ENCODE data around the gene REC114. TPM values are rescaled to one million over a fixed set of nuclear protein-coding genes. Genes with fewer than 3 reads are reported as not detected.

REC114 gene
- total and polyA plus RNA-seq, 2 of the 8 experiments (the other 6 are each of a cell fraction or from before 2014, with no cell fraction given) = 0.12 TPM; not detected in 1

DNA sequence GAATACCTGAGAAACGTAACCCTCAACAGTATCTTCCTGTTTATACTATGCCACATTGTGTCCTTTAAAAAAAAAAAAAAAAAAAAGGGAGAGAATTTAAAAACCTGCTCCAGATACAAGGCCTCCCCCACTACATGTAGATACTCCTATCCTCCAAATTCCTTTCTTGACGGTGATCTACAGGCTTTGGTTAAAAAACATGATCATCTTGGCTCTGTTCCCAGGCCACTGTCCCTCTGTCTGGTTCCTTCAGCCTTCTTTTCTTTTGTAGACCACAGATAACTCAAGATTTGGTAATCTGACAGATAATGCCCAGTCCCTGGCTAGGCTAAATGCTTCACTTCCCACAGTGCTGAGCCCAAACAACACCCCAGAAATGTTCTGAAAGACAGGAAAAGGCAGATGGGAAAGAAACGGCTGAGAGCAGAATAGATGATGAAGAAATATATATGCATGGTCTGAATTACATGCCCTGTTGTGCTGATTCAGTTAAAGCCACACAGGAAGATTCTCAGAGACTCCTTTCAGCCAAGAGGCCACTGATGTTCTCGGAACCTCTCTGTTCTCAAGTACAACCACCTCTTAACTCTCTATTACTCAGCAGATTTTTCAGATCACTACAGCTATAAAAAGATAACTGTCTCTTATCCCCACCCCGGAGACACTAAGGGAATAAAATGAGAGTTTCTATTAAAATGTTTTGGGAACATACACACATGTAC is 141.9 kb downstream of the REC114 start:
- no peak for FAIRE-seq
- WGBS, 2 experiments (ENCODE audit: extremely low coverage in 1 of 2, insufficient coverage in 1 of 2, insufficient read length in 1 of 2, insufficient replicate concordance in 2 of 2, low coverage in 1 of 2, low lambda C conversion rate in 2 of 2, missing lambda C conversion rate in 1 of 2) = 98% methylated on average over 5 of the region's 5 CpGs; no CpG with 5 or more reads in 1 of the 2 experiments
- H3K4me3 ChIP-seq (ENCODE audit: extremely low read depth in 1 of 4, insufficient read depth in 2 of 4, low read depth in 3 of 4, low read length in 4 of 4) = no peak overlapping the region
- no peak overlapping the region for H2BK12ac ChIP-seq (ENCODE audit: low read depth, low read length)
- H3K4me2 ChIP-seq (ENCODE audit: insufficient read depth in 1 of 2, low read depth in 2 of 2, low read length in 2 of 2) = no peak overlapping the region
- H3K56ac ChIP-seq (replicated peaks; ENCODE audit: insufficient read length, low read depth, low read length) = no peak overlapping the region
- H3K36me3 ChIP-seq (ENCODE audit: control insufficient read depth in 2 of 4, insufficient read depth in 4 of 4, low read length in 3 of 4) = peaks cover 2 to 50% (median 28%) of the 10 kb centered on the region in 4 experiments; a peak in 6 of 8 replicates
- peaks cover 0 to 3% (median 0%) of the 10 kb centered on the region in 4 experiments; a peak in 1 of 7 replicates for H3K4me1 ChIP-seq (replicated peaks in 1 of 4; ENCODE audit: control insufficient read depth in 3 of 4, insufficient read depth in 4 of 4, low read length in 3 of 4)
- peaks cover 3 to 4% of the 10 kb centered on the region in 2 experiments; a peak in 2 of 4 replicates for H3K79me2 ChIP-seq (ENCODE audit: control insufficient read depth in 1 of 2, insufficient read depth in 2 of 2, low read length in 2 of 2)
- H4K5ac ChIP-seq (ENCODE audit: insufficient read length, low read depth, low read length) = no peak overlapping the region
- H3K23me2 ChIP-seq (ENCODE audit: low read depth, low read length) = no peaks in the 10 kb centered on the region
- H4K20me1 ChIP-seq (replicated peaks in 1 of 2; ENCODE audit: control insufficient read depth in 1 of 2, insufficient read depth in 2 of 2, low read length in 2 of 2) = peaks cover 4 to 10% of the 10 kb centered on the region in 2 experiments
- no peak overlapping the region for H2BK120ac ChIP-seq (replicated peaks; ENCODE audit: low read depth, low read length)
- no peak for DNase-seq (ENCODE audit: low read depth in 1 of 2, low spot score in 2 of 2)
- H3K27ac ChIP-seq (ENCODE audit: low read depth, low read length) = no peak overlapping the region
- POLR2A ChIA-PET (ENCODE audit: partially characterized antibody) = interaction anchor here (0.7 kb wide), 1 partner anchor 11 kb away, joined by 4 read pairs; no protein-coding TSS in a partner anchor
- no peaks in the 10 kb centered on the region for H3K9me3 ChIP-seq (ENCODE audit: insufficient read depth in 2 of 2, low read depth in 1 of 2, low read length in 1 of 2)
- TF ChIP-seq CBX5 (IDR thresholded peaks at IDR 0.05; ENCODE audit: low read depth, low read length) (no peak), BACH1 (IDR thresholded peaks at IDR 0.05; ENCODE audit: low read length) (no peak)
- H3K18ac ChIP-seq (ENCODE audit: extremely low read depth, low read length) = no peak overlapping the region
- no peak overlapping the region for H4K8ac ChIP-seq (ENCODE audit: extremely low read depth, insufficient read depth, low read length)
- no peak overlapping the region for H4K91ac ChIP-seq (replicated peaks; ENCODE audit: insufficient read length, low read length)
- H3K27me3 ChIP-seq (replicated peaks in 1 of 4; ENCODE audit: control insufficient read depth in 3 of 4, extremely low read depth in 1 of 4, insufficient read depth in 3 of 4, low read length in 3 of 4) = no peaks in the 10 kb centered on the region
- H3K79me1 ChIP-seq (ENCODE audit: low read depth, low read length) = no peaks in the 10 kb centered on the region
- CTCF ChIA-PET (ENCODE audit: partially characterized antibody) = no interaction called here
- no peak overlapping the region for H3K14ac ChIP-seq (ENCODE audit: insufficient read length)
- H3K9ac ChIP-seq (replicated peaks in 1 of 4; ENCODE audit: extremely low read depth in 1 of 4, low read depth in 3 of 4, low read length in 3 of 4) = no peak overlapping the region
- H3K4ac ChIP-seq (replicated peaks; ENCODE audit: insufficient read length, low read depth, low read length) = no peak overlapping the region
- H3K23ac ChIP-seq (ENCODE audit: insufficient read length) = no peak overlapping the region
- no peak overlapping the region for H2BK15ac ChIP-seq (ENCODE audit: low read length)
- no peak overlapping the region for H2BK20ac ChIP-seq (ENCODE audit: low read length)
- H2BK5ac ChIP-seq (ENCODE audit: low read depth, low read length) = no peak overlapping the region
- H2AFZ ChIP-seq (ENCODE audit: low read length) = no peak overlapping the region
- H2AK5ac ChIP-seq (ENCODE audit: low read depth, low read length) = no peak overlapping the region
